GM18907 (cell line): Measurements from ENCODE around the gene FHAD1.

Source experiments
- ATAC-seq: cut with Tn5 transposase; IDR thresholded peaks from one replicate; pipeline ENCODE4 v1.9.1; 2021; ENCODE audit warnings: mild to moderate bottlenecking, moderate library complexity; ENCODE audit not compliant: unreplicated experiment

FHAD1 gene

GRCh38 chr1:15218287-15219279 lies 28.4 kb upstream of the FHAD1 start:
- no peak for ATAC-seq

- no peak for ATAC-seq
Measured at GRCh38 chr1:15219280-15220023, 27.6 kb upstream of the FHAD1 start.

DNA sequence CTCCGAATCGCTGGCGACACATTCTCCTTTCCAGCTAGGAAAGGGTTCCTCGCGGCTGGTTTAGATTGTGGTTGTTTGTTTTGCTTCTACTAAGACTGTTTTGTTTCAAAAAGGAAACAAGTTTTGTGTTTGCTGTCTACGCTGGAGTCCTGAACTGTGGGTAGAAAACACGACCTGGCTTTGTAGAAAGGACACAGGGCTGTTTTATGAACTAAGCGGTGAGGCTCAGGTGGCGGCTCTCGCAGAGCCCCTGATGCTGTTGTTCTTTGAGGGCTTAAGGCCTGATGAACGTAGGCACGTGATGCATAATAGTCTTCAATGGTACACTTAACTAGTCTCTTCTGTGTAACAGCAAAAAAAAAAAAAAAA lies 27.0 kb upstream of the FHAD1 start:
- ATAC-seq = no peak

GRCh38 chr1:15220825-15221431 lies 26.1 kb upstream of the FHAD1 start:
- ATAC-seq = no peak

DNA sequence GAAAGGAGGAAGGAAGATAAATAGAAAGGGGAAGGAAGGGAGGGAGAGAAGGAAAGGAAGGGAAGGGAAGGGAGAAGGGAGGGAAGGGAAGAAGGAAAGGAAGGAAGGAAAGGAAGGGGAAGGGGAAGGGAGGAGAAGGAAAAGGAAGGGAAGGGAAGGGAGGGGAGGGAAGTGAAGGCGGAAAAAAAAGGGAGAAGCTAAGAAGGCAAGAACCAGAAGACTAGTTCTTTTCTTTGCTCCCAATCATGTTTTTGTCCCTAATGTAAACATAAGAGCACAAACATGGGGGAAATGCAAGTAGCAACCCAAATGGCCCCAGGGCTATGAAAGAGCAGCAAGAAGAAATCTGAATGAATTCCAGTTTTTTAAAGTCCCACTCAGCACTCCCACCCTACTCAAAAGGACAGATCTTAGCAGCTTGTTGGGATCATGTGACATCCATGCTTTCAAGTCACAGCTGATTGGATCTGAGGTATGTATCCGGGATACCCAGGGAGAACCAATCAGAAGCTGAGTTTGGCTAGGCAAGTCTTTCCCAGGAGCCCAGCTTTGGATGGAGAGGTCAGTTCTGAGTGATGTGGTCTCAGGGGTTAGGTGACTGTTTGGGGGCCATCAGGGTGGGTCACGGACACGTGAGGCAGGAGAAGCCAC lies 24.2 kb upstream of the FHAD1 start:
- ATAC-seq = no peak

DNA sequence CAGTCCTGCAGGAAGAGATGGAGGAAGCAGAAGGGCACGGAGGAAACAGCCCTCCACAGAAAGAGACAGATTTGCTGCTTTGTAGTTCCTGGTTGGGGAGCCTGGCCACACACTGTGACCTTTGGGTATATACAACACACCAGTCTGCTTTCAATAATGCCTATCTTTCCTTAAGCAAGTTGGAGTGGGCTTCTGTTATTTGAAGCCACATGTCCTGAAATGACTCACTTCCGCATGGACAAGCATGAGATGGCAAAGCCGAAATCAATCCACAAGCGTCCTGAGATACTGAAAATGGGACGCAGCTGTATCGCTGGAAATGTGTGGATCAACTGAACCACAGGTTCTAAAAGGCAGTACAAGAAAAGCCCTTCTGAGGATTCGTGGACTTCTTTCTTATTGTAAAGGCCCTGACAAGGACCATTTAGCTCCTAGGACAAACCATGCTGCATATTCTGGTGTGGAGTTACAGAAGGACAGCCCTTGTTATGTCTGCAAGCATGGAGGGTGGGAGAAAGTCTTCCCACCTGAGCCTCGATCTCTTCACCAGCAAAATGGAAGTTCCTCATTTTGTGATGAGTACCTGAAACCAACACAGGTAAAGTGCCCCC lies 22.7 kb upstream of the FHAD1 start:
- no peak for ATAC-seq

DNA sequence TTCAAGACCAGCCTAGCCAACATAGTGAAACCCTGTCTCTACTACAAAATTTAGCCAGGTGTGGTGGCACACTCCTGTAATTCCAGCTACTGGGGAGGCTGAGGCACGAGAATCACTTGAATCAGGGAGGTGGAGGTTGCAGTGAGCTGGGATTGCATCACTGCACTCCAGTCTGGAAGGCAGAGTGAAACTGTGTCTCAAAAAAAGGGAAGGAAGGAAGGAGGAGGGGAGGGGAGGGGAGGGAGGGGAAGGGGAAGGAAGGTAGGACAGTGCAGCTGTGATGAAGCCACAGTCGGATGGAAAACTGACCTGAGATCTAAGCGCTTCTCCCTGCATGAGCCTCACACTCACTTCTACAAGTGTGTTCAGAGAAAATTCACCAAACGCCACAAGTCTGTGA lies 22.0 kb upstream of the FHAD1 start:
- no peak for ATAC-seq

DNA sequence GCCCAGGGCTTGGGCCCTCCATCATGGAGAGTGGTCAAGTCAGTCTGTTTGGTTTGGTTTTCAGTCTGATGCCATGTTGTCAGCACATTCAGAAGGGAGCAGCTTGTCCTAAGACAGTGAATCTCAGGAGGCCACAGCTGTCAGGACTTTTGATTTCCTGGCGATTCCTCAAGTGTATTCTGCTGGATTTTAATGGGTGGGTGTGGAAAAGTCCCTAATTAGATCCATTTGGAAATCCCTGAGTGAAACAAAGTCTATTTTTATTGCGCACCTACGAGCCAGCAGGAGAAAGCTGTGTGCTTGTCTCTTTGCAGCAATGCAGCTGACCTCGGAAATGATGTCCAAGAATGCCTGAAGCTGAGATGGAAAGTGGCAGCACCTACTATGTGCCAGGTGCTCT lies 21.6 kb upstream of the FHAD1 start:
- no peak for ATAC-seq

GRCh38 chr1:15226388-15227255 lies 20.4 kb upstream of the FHAD1 start:
- no peak for ATAC-seq

GRCh38 chr1:15229707-15230131 lies 17.3 kb upstream of the FHAD1 start:
- no peak for ATAC-seq

DNA sequence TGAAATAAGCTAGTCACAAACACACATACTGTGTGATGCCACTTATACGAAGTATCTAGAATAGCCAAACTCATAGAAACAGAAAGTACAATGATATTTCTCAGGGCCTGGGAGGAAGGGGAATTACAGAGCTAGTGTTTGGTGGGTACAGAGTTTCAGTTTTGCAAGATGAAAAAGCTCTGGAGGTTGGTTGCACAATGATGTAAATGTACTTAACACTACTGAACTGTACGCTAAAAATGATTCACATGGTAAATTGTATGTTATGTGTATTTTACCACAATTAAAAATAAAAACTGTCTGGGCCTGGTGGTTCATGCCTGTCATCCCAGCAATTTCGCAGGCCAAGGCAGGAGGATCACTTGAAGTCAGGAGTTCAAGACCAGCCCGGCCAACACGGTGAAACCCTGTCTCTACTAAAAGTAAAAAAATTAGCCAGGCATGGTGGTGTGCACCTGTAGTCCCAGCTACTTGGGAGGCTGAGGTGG lies 15.3 kb upstream of the FHAD1 start:
- ATAC-seq = peak; percentile 89

DNA sequence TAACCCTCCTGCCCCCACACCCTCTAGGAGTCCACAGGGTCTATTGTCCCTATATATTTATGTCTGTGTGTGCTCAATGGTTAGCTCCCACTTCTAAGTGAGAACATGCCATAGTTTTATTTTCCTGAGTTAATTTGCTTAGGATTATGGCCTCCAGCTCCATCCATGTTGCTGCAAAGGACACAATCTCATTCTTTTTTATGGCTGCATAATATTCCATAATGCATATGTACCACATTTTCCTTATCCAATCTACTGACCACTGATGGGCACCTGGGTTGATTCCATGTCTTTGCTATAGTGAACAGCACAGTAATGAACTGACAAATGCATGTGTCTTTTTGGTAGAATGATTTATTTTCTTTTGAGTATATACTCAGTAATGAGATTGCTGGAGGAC lies 13.3 kb upstream of the FHAD1 start:
- no peak for ATAC-seq

- ATAC-seq = no peak
Measured at GRCh38 chr1:15236321-15236721, 10.7 kb upstream of the FHAD1 start.

DNA sequence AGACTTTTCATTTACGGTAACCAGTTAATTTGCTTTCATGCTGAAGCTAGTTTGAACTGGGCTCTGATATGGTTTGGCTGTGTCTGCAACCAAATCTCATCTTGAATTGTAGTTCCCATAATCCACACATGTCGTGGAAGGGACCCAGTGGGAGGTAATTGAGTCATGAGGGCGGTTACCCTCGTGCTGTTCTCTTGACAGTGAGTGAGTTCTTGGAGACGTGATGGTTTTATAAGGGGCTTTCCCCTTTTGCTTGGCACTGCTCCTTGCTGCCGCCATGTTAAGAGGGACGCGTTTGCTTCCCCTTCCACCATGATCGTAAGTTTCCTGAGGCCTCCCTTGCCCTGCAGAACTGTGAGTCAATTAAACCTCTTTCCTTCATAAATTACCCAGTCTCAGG lies 10.3 kb upstream of the FHAD1 start:
- ATAC-seq = no peak

- no peak for ATAC-seq
Measured at GRCh38 chr1:15238789-15239188, 8.2 kb upstream of the FHAD1 start.

- ATAC-seq = no peak
Measured at GRCh38 chr1:15242766-15243165, 4.3 kb upstream of the FHAD1 start.

- no peak for ATAC-seq
Measured at GRCh38 chr1:15243275-15244043, 3.6 kb upstream of the FHAD1 start.

- no peak for ATAC-seq
Measured at GRCh38 chr1:15244813-15245212, 2.2 kb upstream of the FHAD1 start.
